ENCODE measurements around the gene ZNF385B. TPM values are rescaled to one million over a fixed set of nuclear protein-coding genes. Genes with fewer than 3 reads are reported as not detected.

Gene ZNF385B
- total and polyA plus RNA-seq, 10 of the 15 experiments (the other 5 are each of a cell fraction or from before 2014, with no cell fraction given) = not detected

- H3K9ac ChIP-seq (ENCODE audit: control insufficient read depth, insufficient read depth, low read length) = no peak overlapping the region
- WGBS (ENCODE audit: insufficient coverage, insufficient replicate concordance, low lambda C conversion rate, missing lambda C conversion rate) = 33% methylated on average over 1 of the region's 1 CpG
- no peaks in the 10 kb centered on the region for H4K20me1 ChIP-seq (ENCODE audit: control insufficient read depth, insufficient read depth)
- H3K27ac ChIP-seq (ENCODE audit: control insufficient read depth, insufficient read depth) = no peak overlapping the region
- ChIA-PET CTCF (no interaction called here), RAD21 (ENCODE audit: unreplicated experiment) (no interaction called here), SMC1A (ENCODE audit: uncharacterized antibody, unreplicated experiment) (interaction anchor here (0.6 kb wide), 1 partner anchor 79 kb away, joined by 3 read pairs; no protein-coding TSS in a partner anchor), POLR2A (no interaction called here)
- no peak for TF ChIP-seq CBFB (IDR thresholded peaks at IDR 0.05; ENCODE audit: low read depth)
- no peaks in the 10 kb centered on the region for H3K36me3 ChIP-seq (ENCODE audit: control insufficient read depth in 2 of 2, insufficient read depth in 2 of 2, low read length in 1 of 2)
- no TSS peak for BruUV-seq (replicated peaks)
- H3K4me2 ChIP-seq (ENCODE audit: control insufficient read depth, insufficient read depth) = no peak overlapping the region
- DNase-seq (ENCODE audit: low read depth, low spot score) (no peak), FAIRE-seq (no peak), ATAC-seq (peak; percentile 65)
- no peaks in the 10 kb centered on the region for H3K9me3 ChIP-seq (replicated peaks; ENCODE audit: control insufficient read depth, insufficient read depth, low read length)
- no peaks in the 10 kb centered on the region for H3K4me1 ChIP-seq (ENCODE audit: control insufficient read depth, insufficient read depth, low read length)
- intact Hi-C loops (cut with micrococcal nuclease; ENCODE audit: unreplicated experiment) = no loop called here
- no peak overlapping the region for H3K4me3 ChIP-seq
- H3K27me3 ChIP-seq (replicated peaks in 1 of 2; ENCODE audit: control insufficient read depth in 2 of 2, insufficient read depth in 2 of 2, low read length in 1 of 2) = peaks cover 0 to 2% of the 10 kb centered on the region in 2 experiments; a peak in 1 of 4 replicates
- in situ Hi-C loops (cut with MboI) = loop anchor here (25.0 kb wide), 2 partner anchors 552 to 1002 kb away; no protein-coding TSS in a partner anchor
- H3K79me2 ChIP-seq (ENCODE audit: control insufficient read depth, insufficient read depth, low read length) = no peaks in the 10 kb centered on the region
- H2AFZ ChIP-seq (ENCODE audit: control insufficient read depth, low read depth, low read length) = no peak overlapping the region
These were observed 96.7 kb downstream of the ZNF385B start for GRCh38 chr2:179764710-179765109.

GRCh38 chr2:179758636-179759035, 102.8 kb downstream of the ZNF385B start:
- Histone ChIP-seq H4K20me1 (ENCODE audit: control insufficient read depth, insufficient read depth) (no peaks in the 10 kb centered on the region), H3K9ac (ENCODE audit: control insufficient read depth, insufficient read depth, low read length) (no peak overlapping the region), H3K27me3 (replicated peaks in 1 of 2; ENCODE audit: control insufficient read depth in 2 of 2, insufficient read depth in 2 of 2, low read length in 1 of 2) (no peaks in the 10 kb centered on the region), H3K4me3 (no peak overlapping the region), H3K36me3 (ENCODE audit: control insufficient read depth in 2 of 2, insufficient read depth in 2 of 2, low read length in 1 of 2) (no peaks in the 10 kb centered on the region), H3K79me2 (ENCODE audit: control insufficient read depth, insufficient read depth, low read length) (no peaks in the 10 kb centered on the region), H2AFZ (ENCODE audit: control insufficient read depth, low read depth, low read length) (no peak overlapping the region), H3K27ac (ENCODE audit: control insufficient read depth, insufficient read depth) (no peak overlapping the region), H3K9me3 (replicated peaks; ENCODE audit: control insufficient read depth, insufficient read depth, low read length) (no peaks in the 10 kb centered on the region), H3K4me2 (ENCODE audit: control insufficient read depth, insufficient read depth) (no peak overlapping the region), H3K4me1 (ENCODE audit: control insufficient read depth, insufficient read depth, low read length) (no peaks in the 10 kb centered on the region)
- in situ Hi-C loops (cut with MboI) = loop anchor here (10.0 to 25.0 kb wide), 3 partner anchors 344 to 996 kb away; no protein-coding TSS in a partner anchor
- intact Hi-C loops (cut with micrococcal nuclease; ENCODE audit: unreplicated experiment) = no loop called here
- POLR2A ChIA-PET = no interaction called here
- 54% methylated on average over 3 of the region's 3 CpGs for WGBS (ENCODE audit: insufficient coverage, insufficient replicate concordance, low lambda C conversion rate, missing lambda C conversion rate)
- DNase-seq (ENCODE audit: low read depth, low spot score) (no peak), FAIRE-seq (no peak), ATAC-seq (no peak)
- RAD21 ChIA-PET (ENCODE audit: unreplicated experiment) = no interaction called here
- no TSS peak for BruUV-seq (replicated peaks)
- SMC1A ChIA-PET (ENCODE audit: uncharacterized antibody, unreplicated experiment) = no interaction called here
- CTCF ChIA-PET = interaction anchor here (1.5 kb wide), 1 partner anchor 997 kb away, joined by 3 read pairs; no protein-coding TSS in a partner anchor
- TF ChIP-seq PKNOX1 (IDR thresholded peaks at IDR 0.05) = no peak
- no peak for TF ChIP-seq NR2C2 (IDR thresholded peaks at IDR 0.05; ENCODE audit: borderline replicate concordance, control insufficient read depth, insufficient read length, low read depth)
- no peak for TF ChIP-seq CHD2 (IDR thresholded peaks at IDR 0.05; ENCODE audit: borderline replicate concordance, low read depth, low read length)
- no peak for TF ChIP-seq ZNF384 (IDR thresholded peaks at IDR 0.05; ENCODE audit: borderline replicate concordance, low read depth, low read length)
- no peak for TF ChIP-seq HCFC1 (IDR thresholded peaks at IDR 0.05; ENCODE audit: low read length)
- TF ChIP-seq CEBPB (IDR thresholded peaks at IDR 0.05; ENCODE audit: borderline replicate concordance in 1 of 2, low read depth in 2 of 2, low read length in 2 of 2) = no peak
- TF ChIP-seq FOS (IDR thresholded peaks at IDR 0.05; ENCODE audit: borderline replicate concordance, extremely low read depth, insufficient read length) = no peak
- TF ChIP-seq SRF (IDR thresholded peaks at IDR 0.05; ENCODE audit: low read depth in 2 of 2, low read length in 2 of 2) = no peak
- no peak for TF ChIP-seq KAT2A (conservative IDR thresholded peaks at IDR 0.05; ENCODE audit: control insufficient read depth, low read depth, low read length)
- TF ChIP-seq MYC (IDR thresholded peaks at IDR 0.05; ENCODE audit: insufficient read depth, insufficient read length, insufficient replicate concordance, low read length, severe bottlenecking) = no peak
- TF ChIP-seq RAD21 (IDR thresholded peaks at IDR 0.05; ENCODE audit: insufficient read depth, low read depth, low read length) = no peak
- TF ChIP-seq YBX1 (IDR thresholded peaks at IDR 0.05) = no peak
- no peak for TF ChIP-seq WRNIP1 (IDR thresholded peaks at IDR 0.05; ENCODE audit: borderline replicate concordance, low read depth, low read length)
- TF ChIP-seq IKZF2 (IDR thresholded peaks at IDR 0.05) = no peak
- TF ChIP-seq POU2F2 (IDR thresholded peaks at IDR 0.05; ENCODE audit: borderline replicate concordance, low read depth, low read length) = no peak
- TF ChIP-seq NR2C1 (IDR thresholded peaks at IDR 0.05) = no peak
- no peak for TF ChIP-seq ATF3 (IDR thresholded peaks at IDR 0.05; ENCODE audit: borderline replicate concordance, extremely low read depth, low read depth, low read length)
